Mucosa of descending colon (tissue), 3 donors: ENCODE measurements around the gene SLF2. TPM values are rescaled to one million over a fixed set of nuclear protein-coding genes. Genes with fewer than 3 reads are reported as not detected.
A peak's percentile ranks its signal among the peaks of the same experiment; 100 is the strongest.

Source experiments
- ATAC-seq: fragments of 200-7000 bp; cut with Tn5 transposase; one replicate; pipeline ENCODE4 v1.9.1; 2020; ENCODE audit warnings: mild to moderate bottlenecking, moderate library complexity
- DNase-seq, 3 donors: peaks; one replicate each; pipeline ENCODE4 v3.0.0-alpha.2; 2020
- H3K36me3 ChIP-seq: fragments of 200-600 bp; one replicate; pipeline ENCODE4 v1.8.0; 2021; ENCODE audit warnings: low read depth, mild to moderate bottlenecking
- H3K4me1 ChIP-seq: fragments of 200-600 bp; one replicate; pipeline ENCODE4 v1.8.0; 2021; ENCODE audit warnings: low read depth, mild to moderate bottlenecking
- H3K4me3 ChIP-seq: fragments of 200-600 bp; one replicate; pipeline ENCODE4 v1.8.0; 2021; ENCODE audit warnings: mild to moderate bottlenecking
- H3K9me3 ChIP-seq: fragments of 200-600 bp; one replicate; pipeline ENCODE4 v1.8.0; 2021; ENCODE audit warnings: mild to moderate bottlenecking
- intact Hi-C, 2 donors: fragments of 100-400 bp; cut with DNase I in 1 of 2; cut with micrococcal nuclease in 1 of 2; formaldehyde crosslinking; loops; one replicate each; pipeline versions ENCODE4 v1.11.0 to v1.11.1; 2022; cut with DNase I, micrococcal nuclease
- total RNA-seq, 3 donors: library from RNA; stranded (reverse); fragmentation: NEBNext Ultra II Directional in 2 of 3; extraction: Animal tissue kit (Norgen Biotek cat#: 25700) in 2 of 3; gene quantifications; one replicate each; pipeline versions ENCODE4 v1.2.1 to v1.2.4, GENCODE V29; 2021 to 2023
- TF ChIP-seq, protein P1 (sequence below): fragments of 200-600 bp; IDR thresholded peaks from one replicate; pipeline ENCODE4 v1.8.0; 2022; ENCODE audit warnings: antibody characterized with exemption, mild to moderate bottlenecking
- donor health status: DM: no; HTN: no; CAD: no; lungs with moderate emphysema.
- donor health status: DM: no; HTN: no; CAD: no.
- donor health status: DM: no; HTN: yes; CAD: no.

SLF2 gene
- total RNA-seq, 3 donors from 2014 or later = 23.0 to 31.1 (median 27.5) TPM

DNA sequence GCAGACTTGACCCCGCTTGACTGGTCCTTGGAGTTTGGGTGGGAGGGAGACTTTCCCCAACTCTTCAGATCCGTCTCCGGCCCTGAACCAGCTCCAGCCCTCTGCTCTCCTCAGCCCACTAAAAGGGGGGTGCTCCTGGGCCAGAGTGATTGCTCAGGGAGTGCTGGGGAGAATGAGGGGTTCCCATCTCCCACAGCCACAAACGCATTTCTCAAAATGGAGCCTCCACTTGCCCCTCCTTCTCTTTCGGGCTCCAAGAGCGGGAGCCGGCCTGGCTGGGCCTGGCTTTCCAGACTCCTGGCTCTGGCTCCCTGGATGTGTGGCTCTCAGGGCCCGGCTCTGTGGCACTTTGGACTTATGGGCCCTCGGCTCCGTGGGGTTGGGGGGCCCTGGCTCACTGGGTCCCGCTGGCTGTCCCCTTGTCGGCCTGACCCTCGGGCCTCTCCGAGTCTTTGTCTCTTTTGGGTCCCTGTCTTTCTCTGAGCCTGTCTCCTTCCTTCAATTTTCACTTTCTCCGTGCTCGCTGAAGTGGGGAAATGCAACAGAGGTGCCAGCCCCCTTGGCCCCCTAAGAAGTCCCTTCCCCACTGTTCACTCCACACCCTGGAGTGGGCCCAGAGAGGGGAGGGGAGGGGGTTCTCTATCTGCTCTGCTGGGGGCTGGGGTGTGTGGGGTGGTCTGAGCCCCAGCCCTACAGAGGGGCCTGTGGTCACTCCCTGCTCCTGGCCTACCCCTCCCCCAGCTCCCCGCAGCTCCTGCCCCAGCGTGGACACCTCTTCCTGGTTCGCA lies 87.6 kb downstream of the SLF2 start:
- DNase-seq (peak in 1 of 3 donors; percentile 52), ATAC-seq (no peak)
- peak overlapping the region; percentile 67 for H3K4me3 ChIP-seq
- H3K36me3 ChIP-seq = peaks cover 1% of the 10 kb centered on the region
- peaks cover 18% of the 10 kb centered on the region for H3K4me1 ChIP-seq
- no peaks in the 10 kb centered on the region for H3K9me3 ChIP-seq
- TF ChIP-seq, protein P1, sequence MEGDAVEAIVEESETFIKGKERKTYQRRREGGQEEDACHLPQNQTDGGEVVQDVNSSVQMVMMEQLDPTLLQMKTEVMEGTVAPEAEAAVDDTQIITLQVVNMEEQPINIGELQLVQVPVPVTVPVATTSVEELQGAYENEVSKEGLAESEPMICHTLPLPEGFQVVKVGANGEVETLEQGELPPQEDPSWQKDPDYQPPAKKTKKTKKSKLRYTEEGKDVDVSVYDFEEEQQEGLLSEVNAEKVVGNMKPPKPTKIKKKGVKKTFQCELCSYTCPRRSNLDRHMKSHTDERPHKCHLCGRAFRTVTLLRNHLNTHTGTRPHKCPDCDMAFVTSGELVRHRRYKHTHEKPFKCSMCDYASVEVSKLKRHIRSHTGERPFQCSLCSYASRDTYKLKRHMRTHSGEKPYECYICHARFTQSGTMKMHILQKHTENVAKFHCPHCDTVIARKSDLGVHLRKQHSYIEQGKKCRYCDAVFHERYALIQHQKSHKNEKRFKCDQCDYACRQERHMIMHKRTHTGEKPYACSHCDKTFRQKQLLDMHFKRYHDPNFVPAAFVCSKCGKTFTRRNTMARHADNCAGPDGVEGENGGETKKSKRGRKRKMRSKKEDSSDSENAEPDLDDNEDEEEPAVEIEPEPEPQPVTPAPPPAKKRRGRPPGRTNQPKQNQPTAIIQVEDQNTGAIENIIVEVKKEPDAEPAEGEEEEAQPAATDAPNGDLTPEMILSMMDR = no peak
- intact Hi-C loops = no loop called here

DNA sequence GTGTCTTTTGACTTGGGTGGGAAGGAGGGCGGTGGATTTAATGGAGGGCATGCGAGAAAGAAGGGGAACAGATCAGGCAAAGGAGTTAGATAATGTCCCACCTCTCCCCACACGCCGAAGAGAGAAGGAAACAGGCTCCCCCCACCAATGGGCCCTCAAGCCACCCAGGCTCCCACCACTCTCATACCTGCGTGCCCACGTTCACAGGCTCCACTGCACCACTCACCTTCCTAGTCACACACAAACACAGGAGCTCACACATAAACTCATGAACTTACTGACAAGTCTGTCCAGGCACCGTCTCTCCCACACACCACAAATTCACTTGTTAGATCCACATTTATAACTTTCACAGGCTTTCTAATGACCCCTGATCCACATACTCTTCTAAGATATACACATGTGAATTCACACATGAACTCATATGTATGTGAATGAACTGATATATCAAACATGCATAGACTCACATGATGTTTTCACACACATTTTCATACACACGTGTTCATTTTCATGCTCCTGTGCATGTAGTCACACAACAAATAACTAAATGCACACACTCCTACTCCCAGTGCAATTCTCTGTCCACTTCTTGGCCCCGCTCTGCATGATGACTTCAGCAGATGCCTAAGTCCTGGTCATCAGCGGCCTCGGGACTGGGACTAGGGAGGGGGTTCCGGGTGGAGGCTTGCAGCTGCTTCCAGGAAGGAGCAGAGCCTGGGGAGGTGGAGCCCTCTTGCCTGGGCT lies 88.3 kb downstream of the SLF2 start:
- H3K4me3 ChIP-seq = no peak overlapping the region
- peaks cover 17% of the 10 kb centered on the region for H3K4me1 ChIP-seq
- no peaks in the 10 kb centered on the region for H3K9me3 ChIP-seq
- H3K36me3 ChIP-seq = peaks cover 4% of the 10 kb centered on the region
- TF ChIP-seq, protein P1 = no peak
- DNase-seq (peak; percentile 71 to 85 (median 71)), ATAC-seq (no peak)
- intact Hi-C loops = no loop called here

DNA sequence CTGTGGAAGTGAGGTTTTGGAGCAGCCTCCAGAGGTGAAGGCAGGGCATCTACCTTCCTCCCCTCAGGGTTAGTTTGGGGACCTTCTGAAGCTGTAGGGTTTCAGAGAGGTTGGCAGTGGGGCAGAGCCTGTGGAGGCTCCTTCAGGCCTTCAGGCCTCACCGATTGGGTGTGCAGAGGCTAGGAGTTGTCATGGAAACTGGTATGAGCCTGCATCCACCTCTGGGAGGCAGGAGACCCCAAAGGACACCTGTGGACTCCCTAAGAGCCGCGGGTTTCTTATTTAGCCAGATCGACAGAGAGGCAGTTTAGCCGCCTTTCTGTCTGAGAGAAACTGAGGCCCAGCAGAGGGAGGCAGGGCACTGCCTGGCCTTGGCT lies 88.9 kb downstream of the SLF2 start:
- no peak for ATAC-seq
- DNase-seq = no peak
- Histone ChIP-seq H3K4me3 (no peak overlapping the region), H3K9me3 (no peaks in the 10 kb centered on the region), H3K4me1 (peaks cover 12% of the 10 kb centered on the region), H3K36me3 (peaks cover 4% of the 10 kb centered on the region)
- TF ChIP-seq, protein P1 = no peak
- intact Hi-C loops = no loop called here

DNA sequence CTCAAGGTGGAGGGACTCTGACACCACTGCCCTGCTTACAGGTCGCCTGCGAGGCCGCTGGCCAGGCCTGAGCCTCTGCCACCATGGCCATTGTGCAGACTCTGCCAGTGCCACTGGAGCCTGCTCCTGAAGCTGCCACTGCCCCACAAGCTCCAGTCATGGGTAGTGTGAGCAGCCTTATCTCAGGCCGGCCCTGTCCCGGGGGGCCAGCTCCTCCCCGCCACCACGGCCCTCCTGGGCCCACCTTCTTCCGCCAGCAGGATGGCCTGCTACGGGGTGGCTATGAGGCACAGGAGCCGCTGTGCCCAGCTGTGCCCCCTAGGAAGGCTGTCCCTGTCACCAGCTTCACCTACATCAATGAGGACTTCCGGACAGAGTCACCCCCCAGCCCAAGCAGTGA lies 89.7 kb downstream of the SLF2 start:
- Histone ChIP-seq H3K4me3 (no peak overlapping the region), H3K36me3 (peaks cover 4% of the 10 kb centered on the region), H3K4me1 (peaks cover 11% of the 10 kb centered on the region), H3K9me3 (no peaks in the 10 kb centered on the region)
- TF ChIP-seq, protein P1 = no peak
- ATAC-seq (no peak), DNase-seq (no peak)
- intact Hi-C loops = no loop called here

DNA sequence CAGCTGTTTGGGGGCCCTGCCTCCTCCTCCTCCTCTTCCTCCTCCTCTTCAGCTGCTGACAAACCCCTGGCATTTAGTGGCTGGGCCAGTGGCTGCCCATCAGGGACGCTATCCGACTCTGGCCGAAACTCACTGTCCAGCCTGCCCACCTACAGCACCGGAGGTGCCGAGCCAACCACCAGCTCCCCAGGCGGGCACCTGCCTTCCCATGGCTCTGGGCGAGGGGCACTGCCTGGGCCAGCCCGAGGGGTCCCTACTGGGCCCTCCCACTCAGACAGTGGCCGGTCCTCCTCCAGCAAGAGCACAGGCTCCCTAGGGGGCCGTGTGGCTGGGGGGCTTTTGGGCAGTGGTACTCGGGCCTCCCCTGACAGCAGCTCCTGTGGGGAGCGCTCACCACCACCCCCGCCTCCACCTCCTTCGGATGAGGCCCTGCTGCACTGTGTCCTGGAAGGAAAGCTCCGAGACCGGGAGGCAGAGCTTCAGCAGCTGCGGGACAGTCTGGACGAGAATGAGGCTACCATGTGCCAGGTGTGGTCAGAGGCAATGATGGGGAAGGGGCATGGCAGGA lies 91.0 kb downstream of the SLF2 start:
- TF ChIP-seq, protein P1 = no peak
- Histone ChIP-seq H3K4me3 (no peak overlapping the region), H3K4me1 (peaks cover 11% of the 10 kb centered on the region), H3K36me3 (peaks cover 4% of the 10 kb centered on the region), H3K9me3 (no peaks in the 10 kb centered on the region)
- DNase-seq (no peak), ATAC-seq (no peak)
- intact Hi-C loops = no loop called here
